IMR-90 (cell line): ENCODE results near the gene DDX31. TPM values are rescaled to one million over a fixed set of nuclear protein-coding genes. Genes with fewer than 3 reads are reported as not detected.

ENCODE experiments used
- ATAC-seq: fragments of 200-7000 bp; cut with Tn5 transposase; 2 replicates; pipeline ENCODE4 v1.9.1; 2020; ENCODE audit warnings: low read depth, mild to moderate bottlenecking, moderate library complexity
- BruUV-seq: library from RNA; stranded (reverse); fragments of 400-500 nt; replicated peaks from 2 replicates; lab custom pipeline; 2021; lab: Mats Ljungman, UMichigan
- CTCF ChIA-PET: fragments of 300-600 bp; formaldehyde crosslinking; extraction: SDS; loops from one replicate; lab custom pipeline; 2021; ENCODE audit warnings: antibody characterized with exemption; lab: Yijun Ruan, JAX
- POLR2A ChIA-PET: fragments of 300-600 bp; sonication (Branson Sonifier 250); formaldehyde crosslinking; loops from one replicate; lab custom pipeline; 2022; ENCODE audit warnings: antibody characterized with exemption; ENCODE audit not compliant: unreplicated experiment; lab: Charles Lee
- DNase-seq: peaks from one replicate; pipeline ENCODE4 v3.0.0; 2013
- H2AFZ ChIP-seq: replicated peaks from 2 replicates; pipeline ENCODE3; 2013; ENCODE audit warnings: low read length, mild to moderate bottlenecking; ENCODE audit not compliant: poor library complexity
- H2AK5ac ChIP-seq: 2 replicates; pipeline ENCODE4 v1.6.1; 2013; ENCODE audit warnings: low read depth, low read length, inconsistent platforms
- H2AK9ac ChIP-seq: replicated peaks from 2 replicates; pipeline ENCODE3; 2013; ENCODE audit warnings: mild to moderate bottlenecking, low read depth, low read length, moderate library complexity; ENCODE audit not compliant: poor library complexity
- H2BK120ac ChIP-seq: 2 replicates; pipeline ENCODE4 v1.6.1; 2013; ENCODE audit warnings: low read depth, low read length, inconsistent platforms
- H2BK15ac ChIP-seq: 3 replicates; pipeline ENCODE4 v1.6.1; 2013; ENCODE audit warnings: low read depth, low read length, inconsistent platforms
- H2BK20ac ChIP-seq: 2 replicates; pipeline ENCODE4 v1.6.1; 2013; ENCODE audit warnings: low read depth, mild to moderate bottlenecking, inconsistent platforms, low read length, moderate library complexity
- H2BK5ac ChIP-seq: 2 replicates; pipeline ENCODE4 v1.6.1; 2013; ENCODE audit warnings: mild to moderate bottlenecking, low read depth, low read length, inconsistent platforms; ENCODE audit not compliant: poor library complexity, severe bottlenecking
- H3K14ac ChIP-seq: replicated peaks from 2 replicates; pipeline ENCODE4 v1.6.1; 2013; ENCODE audit warnings: low read depth, low read length, inconsistent platforms
- H3K18ac ChIP-seq: 2 replicates; pipeline ENCODE4 v1.6.1; 2013; ENCODE audit warnings: low read depth, low read length, control low read depth
- H3K23ac ChIP-seq: 2 replicates; pipeline ENCODE4 v1.6.1; 2013; ENCODE audit warnings: low read depth, low read length, inconsistent platforms
- H3K27ac ChIP-seq: 2 replicates; pipeline ENCODE4 v1.5.1; 2013; ENCODE audit warnings: mild to moderate bottlenecking, control low read depth, low read length; ENCODE audit not compliant: insufficient read depth
- H3K27me3 ChIP-seq: 2 replicates; pipeline ENCODE4 v1.6.1; 2013; ENCODE audit warnings: low read length; ENCODE audit not compliant: control insufficient read depth, insufficient read depth
- H3K36me3 ChIP-seq: 2 replicates; pipeline ENCODE4 v1.6.1; 2013; ENCODE audit warnings: low read length, mixed read lengths; ENCODE audit not compliant: control insufficient read depth, insufficient read depth
- H3K4ac ChIP-seq: 2 replicates; pipeline ENCODE4 v1.6.1; 2013; ENCODE audit warnings: low read depth, low read length, inconsistent platforms
- H3K4me1 ChIP-seq: 2 replicates; pipeline ENCODE4 v1.6.1; 2013; ENCODE audit warnings: low read length, mixed read lengths; ENCODE audit not compliant: control insufficient read depth, insufficient read depth
- H3K4me2 ChIP-seq: 2 replicates; pipeline ENCODE4 v1.6.1; 2013; ENCODE audit warnings: low read depth, mild to moderate bottlenecking, control low read depth, low read length, moderate library complexity
- H3K4me3 ChIP-seq: 2 replicates; pipeline ENCODE4 v1.5.1; 2013; ENCODE audit warnings: low read depth, mild to moderate bottlenecking, control low read depth, low read length, moderate library complexity; ENCODE audit not compliant: insufficient read depth
- H3K56ac ChIP-seq: 2 replicates; pipeline ENCODE4 v1.6.1; 2013; ENCODE audit warnings: low read length, inconsistent platforms; ENCODE audit not compliant: insufficient read depth; ENCODE audit errors: extremely low read depth
- H3K79me1 ChIP-seq, 2 experiments: 2 replicates each; pipeline ENCODE4 v1.6.1; 2013; ENCODE audit warnings: low read length in 2 of 2, inconsistent platforms in 1 of 2, low read depth in 1 of 2
- H3K9ac ChIP-seq: 2 replicates; pipeline ENCODE4 v1.6.1; 2013; ENCODE audit warnings: low read depth, low read length, control low read depth
- H3K9me1 ChIP-seq: 2 replicates; pipeline ENCODE4 v1.6.1; 2013; ENCODE audit warnings: low read length, inconsistent platforms; ENCODE audit not compliant: insufficient read depth
- H3K9me3 ChIP-seq: 2 replicates; pipeline ENCODE4 v1.6.1; 2013; ENCODE audit warnings: low read length; ENCODE audit not compliant: control insufficient read depth, insufficient read depth
- H4K20me1 ChIP-seq: 2 replicates; pipeline ENCODE4 v1.6.1; 2013; ENCODE audit warnings: low read length, inconsistent platforms; ENCODE audit not compliant: insufficient read depth
- H4K5ac ChIP-seq: 2 replicates; pipeline ENCODE4 v1.6.1; 2013; ENCODE audit warnings: mild to moderate bottlenecking, low read depth, low read length, control low read depth
- H4K8ac ChIP-seq, 2 experiments: 2 replicates each; pipeline ENCODE4 v1.6.1; 2013; ENCODE audit warnings: low read depth in 2 of 2, low read length in 2 of 2, control low read depth in 1 of 2, inconsistent platforms in 1 of 2
- H4K91ac ChIP-seq: 2 replicates; pipeline ENCODE4 v1.6.1; 2013; ENCODE audit warnings: low read depth, low read length, inconsistent platforms; ENCODE audit not compliant: insufficient read depth
- CHD1 ChIP-seq: IDR thresholded peaks from 2 replicates; pipeline ENCODE4 v1.6.1; 2012; ENCODE audit warnings: low read depth, low read length, improper control_type of control experiment
- RAD21 ChIP-seq: IDR thresholded peaks from 2 replicates; pipeline ENCODE4 v1.6.1; 2012; ENCODE audit warnings: low read length, improper control_type of control experiment
- WGBS, 2 experiments: methylation state at CpG; one replicate each; pipeline versions ENCODE4 v1.1.5 to v1.1.7; 2013; ENCODE audit warnings: missing lambda C conversion rate in 2 of 2; ENCODE audit not compliant: insufficient read length in 1 of 2; ENCODE audit errors: extremely low coverage in 2 of 2; 5-methylcytosine and 5-hydroxymethylcytosine counted together
- dilution Hi-C: fragments of 300-500 bp; cut with HindIII; formaldehyde crosslinking; loops from one replicate; pipeline ENCODE4 v1.14.3; 2018; ENCODE audit warnings: low sequenced_read_pairs; ENCODE audit not compliant: unreplicated experiment
- in situ Hi-C: fragments of 300-500 bp; cut with MboI; formaldehyde crosslinking; loops from 3 replicates; pipeline ENCODE4 v1.14.3; 2019; ENCODE audit warnings: low sequenced_read_pairs, inconsistent platforms, mixed read lengths
- intact Hi-C: fragments of 100-400 bp; cut with micrococcal nuclease; formaldehyde crosslinking; loops from 2 replicates; pipeline ENCODE4 v1.10.0; 2022
- polyA plus RNA-seq, 3 experiments: library from polyadenylated mRNA; depleted of rRNA; stranded (reverse); fragments of >200 nt; gene quantifications; 2 replicates each; pipeline ENCODE4 v1.2.3, GENCODE V29; 2012; ENCODE audit warnings: low replicate concordance in 1 of 3
- total RNA-seq: library from RNA; depleted of rRNA; stranded (reverse); fragments of >200 nt; gene quantifications from 2 replicates; pipeline ENCODE4 v1.2.3, GENCODE V29; 2012

Gene DDX31
- total and polyA plus RNA-seq, 2 of the 4 experiments (the other 2 are of a cell fraction): 10.7 to 14.0 TPM

DNA sequence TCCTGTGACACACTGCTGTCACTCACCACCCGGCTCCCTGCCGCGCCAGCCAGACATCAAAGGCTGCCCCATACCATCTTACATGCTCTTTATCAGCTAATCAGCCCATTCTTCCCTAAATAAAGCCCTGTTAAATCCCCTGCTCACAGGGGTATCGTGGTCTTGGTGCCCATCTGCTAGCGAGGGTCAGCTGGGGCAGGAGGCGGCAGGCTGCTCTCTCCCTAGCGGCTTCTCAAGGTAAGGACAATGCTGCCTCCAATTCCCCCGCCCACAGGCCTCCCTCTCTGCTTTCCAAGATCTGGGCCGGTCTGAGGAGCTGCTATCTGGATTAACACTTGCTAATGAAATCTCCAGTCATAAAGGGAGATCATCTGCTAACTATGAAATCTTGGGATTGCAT lies 60.6 kb downstream of the DDX31 start:
- H2BK20ac ChIP-seq: no peak overlapping the region
- dilution Hi-C loops: no loop called here
- peaks cover 3% of the 10 kb centered on the region for H3K9me1 ChIP-seq
- POLR2A ChIA-PET: no interaction called here
- H3K23ac ChIP-seq: no peak overlapping the region
- no peak overlapping the region for H4K91ac ChIP-seq
- H3K27me3 ChIP-seq: no peaks in the 10 kb centered on the region
- no peak overlapping the region for H3K9ac ChIP-seq
- CTCF ChIA-PET: no interaction called here
- no peak overlapping the region for H4K5ac ChIP-seq
- no peaks in the 10 kb centered on the region for H3K9me3 ChIP-seq
- no peak overlapping the region for H2AFZ ChIP-seq
- H3K4me2 ChIP-seq: no peak overlapping the region
- BruUV-seq: no TSS peak
- H2BK5ac ChIP-seq: no peak overlapping the region
- H4K20me1 ChIP-seq: peaks cover 15% of the 10 kb centered on the region; the same call in 1 of the 2 replicates
- H3K56ac ChIP-seq: no peak overlapping the region
- H4K8ac ChIP-seq: no peak overlapping the region
- no peak overlapping the region for H3K14ac ChIP-seq
- ATAC-seq: no peak
- H3K79me1 ChIP-seq: peaks cover 0 to 6% of the 10 kb centered on the region in 2 experiments; a peak in 1 of 4 replicates
- H3K4me1 ChIP-seq: peaks cover 3% of the 10 kb centered on the region
- intact Hi-C loops: no loop called here
- H2BK15ac ChIP-seq: no peak overlapping the region
- no peak overlapping the region for H3K4me3 ChIP-seq
- 60% methylated on average over 1 of the region's 9 CpGs; no CpG with 5 or more reads in 1 of the 2 experiments for WGBS, 2 experiments
- no peak for DNase-seq
- in situ Hi-C loops: no loop called here
- H3K4ac ChIP-seq: no peak overlapping the region
- H3K27ac ChIP-seq: no peak overlapping the region
- no peak overlapping the region for H2AK5ac ChIP-seq
- H2BK120ac ChIP-seq: no peak overlapping the region
- H3K18ac ChIP-seq: no peak overlapping the region
- no peak for TF ChIP-seq CHD1
- no peak for TF ChIP-seq RAD21
- H3K36me3 ChIP-seq: peaks cover 24% of the 10 kb centered on the region
- H2AK9ac ChIP-seq: no peak overlapping the region
